Osteoblast (primary cell): Measurements from ENCODE around the gene ZRANB2. TPM values are rescaled to one million over a fixed set of nuclear protein-coding genes. Genes with fewer than 3 reads are reported as not detected.

Experiments
- DNase-seq: peaks from one replicate; pipeline ENCODE4 v3.0.0; 2011; ENCODE audit warnings: low spot score, mixed read lengths; ENCODE audit not compliant: insufficient read length; ENCODE audit errors: missing footprints
- H2AFZ ChIP-seq: 2 replicates; pipeline ENCODE4 v1.6.0; 2011; ENCODE audit warnings: mild to moderate bottlenecking, low read length
- H3K27ac ChIP-seq: 2 replicates; pipeline ENCODE4 v1.5.1; 2011; ENCODE audit warnings: mild to moderate bottlenecking, low read depth, low read length, moderate library complexity
- H3K27me3 ChIP-seq: 2 replicates; pipeline ENCODE4 v1.6.0; 2012; ENCODE audit warnings: mild to moderate bottlenecking, control low read depth, inconsistent platforms, low read length, moderate library complexity; ENCODE audit not compliant: insufficient read depth
- H3K36me3 ChIP-seq: 2 replicates; pipeline ENCODE4 v1.5.1; 2011; ENCODE audit warnings: mild to moderate bottlenecking, low read length, control low read depth, moderate library complexity; ENCODE audit not compliant: insufficient read depth
- H3K4me1 ChIP-seq: 2 replicates; pipeline ENCODE4 v1.5.1; 2011; ENCODE audit warnings: mild to moderate bottlenecking, low read length, control low read depth, moderate library complexity; ENCODE audit not compliant: insufficient read depth
- H3K4me2 ChIP-seq: 2 replicates; pipeline ENCODE4 v1.6.0; 2011; ENCODE audit warnings: mild to moderate bottlenecking, low read length; ENCODE audit not compliant: insufficient read depth
- H3K4me3 ChIP-seq: fragments of 200-600 bp; sonication (generic); 3 replicates; pipeline ENCODE4 v1.5.1; 2012; ENCODE audit warnings: mild to moderate bottlenecking, low read length, inconsistent platforms; ENCODE audit not compliant: insufficient read depth
- H3K79me2 ChIP-seq: 2 replicates; pipeline ENCODE4 v1.6.0; 2012; ENCODE audit warnings: mild to moderate bottlenecking, low read length, control low read depth, inconsistent platforms; ENCODE audit not compliant: insufficient read depth
- H3K9me3 ChIP-seq: 2 replicates; pipeline ENCODE4 v1.5.1; 2011; ENCODE audit warnings: low read depth, low read length, control low read depth
- H4K20me1 ChIP-seq: 2 replicates; pipeline ENCODE4 v1.6.0; 2012; ENCODE audit warnings: mild to moderate bottlenecking, low read length, control low read depth; ENCODE audit not compliant: insufficient read depth
- CTCF ChIP-seq: IDR thresholded peaks from 2 replicates; pipeline ENCODE4 v1.5.1; 2011; ENCODE audit warnings: mild to moderate bottlenecking, low read depth, low read length, moderate library complexity; ENCODE audit errors: extremely low read depth
- total RNA-seq: library from RNA; depleted of rRNA; stranded (reverse); fragments of >200 nt; gene quantifications from 2 replicates; pipeline ENCODE4 v1.2.3, GENCODE V29; 2012

Gene ZRANB2
- total RNA-seq, 1 donor, result 33.7 TPM

- Histone ChIP-seq H4K20me1 (no peaks in the 10 kb centered on the region), H3K27me3 (no peaks in the 10 kb centered on the region), H3K79me2 (no peaks in the 10 kb centered on the region), H3K4me2 (no peak overlapping the region), H3K4me1 (peaks cover 6% of the 10 kb centered on the region), H3K9me3 (no peaks in the 10 kb centered on the region), H2AFZ (no peak overlapping the region), H3K27ac (no peak overlapping the region), H3K36me3 (no peaks in the 10 kb centered on the region), H3K4me3 (no peak overlapping the region)
- no peak for DNase-seq
- TF ChIP-seq CTCF, result no peak
Observed at GRCh38 chr1:71094913-71095312, 14.1 kb upstream of the ZRANB2 start.

GRCh38 chr1:71093938-71094337 is 13.1 kb upstream of the ZRANB2 start:
- Histone ChIP-seq H3K27ac (no peak overlapping the region), H3K4me2 (no peak overlapping the region), H4K20me1 (no peaks in the 10 kb centered on the region), H3K27me3 (no peaks in the 10 kb centered on the region), H2AFZ (no peak overlapping the region), H3K79me2 (no peaks in the 10 kb centered on the region), H3K36me3 (no peaks in the 10 kb centered on the region), H3K9me3 (no peaks in the 10 kb centered on the region), H3K4me3 (no peak overlapping the region), H3K4me1 (peaks cover 12% of the 10 kb centered on the region)
- peak; percentile 55 for TF ChIP-seq CTCF
- no peak for DNase-seq

DNA sequence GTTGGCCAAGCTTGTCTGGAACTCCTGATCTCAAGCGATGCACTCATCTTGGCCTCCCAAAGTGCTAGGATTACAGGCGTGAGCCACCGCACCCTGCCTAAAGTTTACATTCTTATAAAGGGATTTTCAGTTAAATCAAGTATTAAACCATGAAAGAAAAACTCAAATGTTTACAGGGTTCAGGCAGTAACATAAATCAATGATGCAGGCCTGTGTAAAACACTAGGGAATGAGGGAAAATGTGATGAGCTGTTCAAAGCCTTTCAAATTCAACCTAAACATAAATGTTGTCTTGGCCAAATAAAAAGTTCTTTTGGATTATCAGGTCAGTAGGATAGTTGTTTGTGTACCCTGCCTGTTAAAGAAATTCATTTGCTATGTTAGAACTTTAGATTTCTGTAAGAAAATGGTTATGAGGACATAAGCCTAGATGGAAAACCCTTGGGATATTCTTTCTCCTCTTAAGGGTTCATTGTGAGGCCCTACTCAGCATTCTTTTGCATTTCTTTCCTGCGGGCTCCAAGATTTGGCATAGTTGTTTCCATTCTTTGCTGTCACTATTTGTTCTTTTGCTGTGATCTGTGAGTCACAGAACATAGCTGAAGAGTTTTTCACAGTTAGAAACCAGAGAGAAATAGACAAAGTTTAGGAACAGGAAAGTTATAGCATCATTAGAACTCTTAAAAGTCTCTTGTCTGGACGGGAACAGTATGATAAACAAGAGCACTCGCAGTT is 8.9 kb upstream of the ZRANB2 start:
- Histone ChIP-seq H3K79me2 (no peaks in the 10 kb centered on the region), H3K27ac (peak overlapping the region; percentile 27), H3K9me3 (no peaks in the 10 kb centered on the region), H3K36me3 (no peaks in the 10 kb centered on the region), H3K4me1 (peaks cover 16% of the 10 kb centered on the region), H2AFZ (peak overlapping the region; percentile 67), H3K27me3 (no peaks in the 10 kb centered on the region), H4K20me1 (no peaks in the 10 kb centered on the region), H3K4me2 (peak overlapping the region; percentile 50), H3K4me3 (no peak overlapping the region)
- DNase-seq, result peak; percentile 66
- TF ChIP-seq CTCF, result no peak

- no peak for DNase-seq
- H2AFZ ChIP-seq, result no peak overlapping the region
- no peaks in the 10 kb centered on the region for H3K27me3 ChIP-seq
- no peak overlapping the region for H3K4me3 ChIP-seq
- H3K36me3 ChIP-seq, result no peaks in the 10 kb centered on the region
- H3K9me3 ChIP-seq, result no peaks in the 10 kb centered on the region
- no peaks in the 10 kb centered on the region for H3K79me2 ChIP-seq
- no peaks in the 10 kb centered on the region for H4K20me1 ChIP-seq
- no peak overlapping the region for H3K4me2 ChIP-seq
- peaks cover 16% of the 10 kb centered on the region for H3K4me1 ChIP-seq
- TF ChIP-seq CTCF, result no peak
- H3K27ac ChIP-seq, result no peak overlapping the region
Observed at GRCh38 chr1:71088645-71089287, 7.9 kb upstream of the ZRANB2 start.
